IMR-90 (cell line): ENCODE results near the gene ABCG8. TPM values are rescaled to one million over a fixed set of nuclear protein-coding genes. Genes with fewer than 3 reads are reported as not detected.

Experiments
- ATAC-seq: fragments of 200-7000 bp; cut with Tn5 transposase; 2 replicates; pipeline ENCODE4 v1.9.1; 2020; ENCODE audit warnings: low read depth, mild to moderate bottlenecking, moderate library complexity
- BruUV-seq: library from RNA; stranded (reverse); fragments of 400-500 nt; replicated peaks from 2 replicates; lab custom pipeline; 2021; lab: Mats Ljungman, UMichigan
- CTCF ChIA-PET: fragments of 300-600 bp; formaldehyde crosslinking; extraction: SDS; loops from one replicate; lab custom pipeline; 2021; ENCODE audit warnings: antibody characterized with exemption; lab: Yijun Ruan, JAX
- POLR2A ChIA-PET: fragments of 300-600 bp; sonication (Branson Sonifier 250); formaldehyde crosslinking; loops from one replicate; lab custom pipeline; 2022; ENCODE audit warnings: antibody characterized with exemption; ENCODE audit not compliant: unreplicated experiment; lab: Charles Lee
- DNase-seq: peaks from one replicate; pipeline ENCODE4 v3.0.0; 2013
- H2AFZ ChIP-seq: replicated peaks from 2 replicates; pipeline ENCODE3; 2013; ENCODE audit warnings: low read length, mild to moderate bottlenecking; ENCODE audit not compliant: poor library complexity
- H2AK5ac ChIP-seq: 2 replicates; pipeline ENCODE4 v1.6.1; 2013; ENCODE audit warnings: low read depth, low read length, inconsistent platforms
- H2AK9ac ChIP-seq: replicated peaks from 2 replicates; pipeline ENCODE3; 2013; ENCODE audit warnings: mild to moderate bottlenecking, low read depth, low read length, moderate library complexity; ENCODE audit not compliant: poor library complexity
- H2BK120ac ChIP-seq: 2 replicates; pipeline ENCODE4 v1.6.1; 2013; ENCODE audit warnings: low read depth, low read length, inconsistent platforms
- H2BK15ac ChIP-seq: 3 replicates; pipeline ENCODE4 v1.6.1; 2013; ENCODE audit warnings: low read depth, low read length, inconsistent platforms
- H2BK20ac ChIP-seq: 2 replicates; pipeline ENCODE4 v1.6.1; 2013; ENCODE audit warnings: low read depth, mild to moderate bottlenecking, inconsistent platforms, low read length, moderate library complexity
- H2BK5ac ChIP-seq: 2 replicates; pipeline ENCODE4 v1.6.1; 2013; ENCODE audit warnings: mild to moderate bottlenecking, low read depth, low read length, inconsistent platforms; ENCODE audit not compliant: poor library complexity, severe bottlenecking
- H3K14ac ChIP-seq: replicated peaks from 2 replicates; pipeline ENCODE4 v1.6.1; 2013; ENCODE audit warnings: low read depth, low read length, inconsistent platforms
- H3K18ac ChIP-seq: 2 replicates; pipeline ENCODE4 v1.6.1; 2013; ENCODE audit warnings: low read depth, low read length, control low read depth
- H3K23ac ChIP-seq: 2 replicates; pipeline ENCODE4 v1.6.1; 2013; ENCODE audit warnings: low read depth, low read length, inconsistent platforms
- H3K27ac ChIP-seq: 2 replicates; pipeline ENCODE4 v1.5.1; 2013; ENCODE audit warnings: mild to moderate bottlenecking, control low read depth, low read length; ENCODE audit not compliant: insufficient read depth
- H3K27me3 ChIP-seq: 2 replicates; pipeline ENCODE4 v1.6.1; 2013; ENCODE audit warnings: low read length; ENCODE audit not compliant: control insufficient read depth, insufficient read depth
- H3K36me3 ChIP-seq: 2 replicates; pipeline ENCODE4 v1.6.1; 2013; ENCODE audit warnings: low read length, mixed read lengths; ENCODE audit not compliant: control insufficient read depth, insufficient read depth
- H3K4ac ChIP-seq: 2 replicates; pipeline ENCODE4 v1.6.1; 2013; ENCODE audit warnings: low read depth, low read length, inconsistent platforms
- H3K4me1 ChIP-seq: 2 replicates; pipeline ENCODE4 v1.6.1; 2013; ENCODE audit warnings: low read length, mixed read lengths; ENCODE audit not compliant: control insufficient read depth, insufficient read depth
- H3K4me2 ChIP-seq: 2 replicates; pipeline ENCODE4 v1.6.1; 2013; ENCODE audit warnings: low read depth, mild to moderate bottlenecking, control low read depth, low read length, moderate library complexity
- H3K4me3 ChIP-seq: 2 replicates; pipeline ENCODE4 v1.5.1; 2013; ENCODE audit warnings: low read depth, mild to moderate bottlenecking, control low read depth, low read length, moderate library complexity; ENCODE audit not compliant: insufficient read depth
- H3K56ac ChIP-seq: 2 replicates; pipeline ENCODE4 v1.6.1; 2013; ENCODE audit warnings: low read length, inconsistent platforms; ENCODE audit not compliant: insufficient read depth; ENCODE audit errors: extremely low read depth
- H3K79me1 ChIP-seq, 2 experiments: 2 replicates each; pipeline ENCODE4 v1.6.1; 2013; ENCODE audit warnings: low read length in 2 of 2, inconsistent platforms in 1 of 2, low read depth in 1 of 2
- H3K9ac ChIP-seq: 2 replicates; pipeline ENCODE4 v1.6.1; 2013; ENCODE audit warnings: low read depth, low read length, control low read depth
- H3K9me1 ChIP-seq: 2 replicates; pipeline ENCODE4 v1.6.1; 2013; ENCODE audit warnings: low read length, inconsistent platforms; ENCODE audit not compliant: insufficient read depth
- H3K9me3 ChIP-seq: 2 replicates; pipeline ENCODE4 v1.6.1; 2013; ENCODE audit warnings: low read length; ENCODE audit not compliant: control insufficient read depth, insufficient read depth
- H4K20me1 ChIP-seq: 2 replicates; pipeline ENCODE4 v1.6.1; 2013; ENCODE audit warnings: low read length, inconsistent platforms; ENCODE audit not compliant: insufficient read depth
- H4K5ac ChIP-seq: 2 replicates; pipeline ENCODE4 v1.6.1; 2013; ENCODE audit warnings: mild to moderate bottlenecking, low read depth, low read length, control low read depth
- H4K8ac ChIP-seq, 2 experiments: 2 replicates each; pipeline ENCODE4 v1.6.1; 2013; ENCODE audit warnings: low read depth in 2 of 2, low read length in 2 of 2, control low read depth in 1 of 2, inconsistent platforms in 1 of 2
- H4K91ac ChIP-seq: 2 replicates; pipeline ENCODE4 v1.6.1; 2013; ENCODE audit warnings: low read depth, low read length, inconsistent platforms; ENCODE audit not compliant: insufficient read depth
- BHLHE40 ChIP-seq: fragments of 150-350 bp; IDR thresholded peaks from 2 replicates; pipeline ENCODE4 v1.6.1; 2016; ENCODE audit warnings: mild to moderate bottlenecking, low read depth, low read length
- CEBPB ChIP-seq: IDR thresholded peaks from 2 replicates; pipeline ENCODE4 v1.6.1; 2012; ENCODE audit warnings: low read depth, low read length, improper control_type of control experiment
- CHD1 ChIP-seq: IDR thresholded peaks from 2 replicates; pipeline ENCODE4 v1.6.1; 2012; ENCODE audit warnings: low read depth, low read length, improper control_type of control experiment
- FOS ChIP-seq: fragments of 150-350 bp; IDR thresholded peaks from 2 replicates; pipeline ENCODE4 v1.6.1; 2016; ENCODE audit warnings: low read depth, low read length
- MAFK ChIP-seq: IDR thresholded peaks from 2 replicates; pipeline ENCODE4 v1.6.1; 2012; ENCODE audit warnings: low read depth, low read length, improper control_type of control experiment
- MAZ ChIP-seq: IDR thresholded peaks from 2 replicates; pipeline ENCODE4 v1.6.1; 2012; ENCODE audit warnings: low read depth, mild to moderate bottlenecking, low read length, improper control_type of control experiment, moderate library complexity, borderline replicate concordance
- MXI1 ChIP-seq: IDR thresholded peaks from 2 replicates; pipeline ENCODE4 v1.6.1; 2012; ENCODE audit warnings: low read depth, mild to moderate bottlenecking, low read length, moderate library complexity, borderline replicate concordance
- NFE2L2 ChIP-seq: fragments of 150-350 bp; IDR thresholded peaks from 2 replicates; pipeline ENCODE4 v1.6.1; 2016; ENCODE audit warnings: low read depth, mild to moderate bottlenecking, low read length
- POLR2A ChIP-seq: IDR thresholded peaks from 2 replicates; pipeline ENCODE4 v1.6.1; 2012; ENCODE audit warnings: mild to moderate bottlenecking, low read depth, low read length
- RAD21 ChIP-seq: IDR thresholded peaks from 2 replicates; pipeline ENCODE4 v1.6.1; 2012; ENCODE audit warnings: low read length, improper control_type of control experiment
- RCOR1 ChIP-seq: IDR thresholded peaks from 2 replicates; pipeline ENCODE4 v1.6.1; 2012; ENCODE audit warnings: mild to moderate bottlenecking, low read length, improper control_type of control experiment; ENCODE audit not compliant: insufficient replicate concordance
- RFX5 ChIP-seq: IDR thresholded peaks from 2 replicates; pipeline ENCODE4 v1.8.0; 2012; ENCODE audit warnings: low read depth, mild to moderate bottlenecking, low read length, moderate library complexity
- SMC3 ChIP-seq: fragments of 150-350 bp; IDR thresholded peaks from 2 replicates; pipeline ENCODE4 v1.6.1; 2016; ENCODE audit warnings: low read depth, mild to moderate bottlenecking, antibody characterized with exemption, low read length, moderate library complexity
- WGBS, 2 experiments: methylation state at CpG; one replicate each; pipeline versions ENCODE4 v1.1.5 to v1.1.7; 2013; ENCODE audit warnings: missing lambda C conversion rate in 2 of 2; ENCODE audit not compliant: insufficient read length in 1 of 2; ENCODE audit errors: extremely low coverage in 2 of 2; 5-methylcytosine and 5-hydroxymethylcytosine counted together
- dilution Hi-C: fragments of 300-500 bp; cut with HindIII; formaldehyde crosslinking; loops from one replicate; pipeline ENCODE4 v1.14.3; 2018; ENCODE audit warnings: low sequenced_read_pairs; ENCODE audit not compliant: unreplicated experiment
- in situ Hi-C: fragments of 300-500 bp; cut with MboI; formaldehyde crosslinking; loops from 3 replicates; pipeline ENCODE4 v1.14.3; 2019; ENCODE audit warnings: low sequenced_read_pairs, inconsistent platforms, mixed read lengths
- intact Hi-C: fragments of 100-400 bp; cut with micrococcal nuclease; formaldehyde crosslinking; loops from 2 replicates; pipeline ENCODE4 v1.10.0; 2022
- polyA plus RNA-seq, 3 experiments: library from polyadenylated mRNA; depleted of rRNA; stranded (reverse); fragments of >200 nt; gene quantifications; 2 replicates each; pipeline ENCODE4 v1.2.3, GENCODE V29; 2012; ENCODE audit warnings: low replicate concordance in 1 of 3
- total RNA-seq: library from RNA; depleted of rRNA; stranded (reverse); fragments of >200 nt; gene quantifications from 2 replicates; pipeline ENCODE4 v1.2.3, GENCODE V29; 2012
- TF ChIP-seq, protein P1 (sequence below): fragments of 150-350 bp; IDR thresholded peaks from 2 replicates; pipeline ENCODE4 v1.6.1; 2017; ENCODE audit warnings: mild to moderate bottlenecking, antibody characterized with exemption, low read length, low read depth
- TF ChIP-seq, protein P2 (sequence below): fragments of 150-350 bp; IDR thresholded peaks from 2 replicates; pipeline ENCODE4 v1.6.1; 2016; ENCODE audit warnings: low read depth, mild to moderate bottlenecking, low read length, moderate library complexity, borderline replicate concordance
- TF ChIP-seq, protein P3 (sequence below): conservative IDR thresholded peaks from 2 replicates; pipeline ENCODE4 v1.5.1; 2012; ENCODE audit warnings: mild to moderate bottlenecking, low read depth, low read length, improper control_type of control experiment

The ABCG8 gene
- total and polyA plus RNA-seq, 2 of the 4 experiments (the other 2 are of a cell fraction): not detected

DNA sequence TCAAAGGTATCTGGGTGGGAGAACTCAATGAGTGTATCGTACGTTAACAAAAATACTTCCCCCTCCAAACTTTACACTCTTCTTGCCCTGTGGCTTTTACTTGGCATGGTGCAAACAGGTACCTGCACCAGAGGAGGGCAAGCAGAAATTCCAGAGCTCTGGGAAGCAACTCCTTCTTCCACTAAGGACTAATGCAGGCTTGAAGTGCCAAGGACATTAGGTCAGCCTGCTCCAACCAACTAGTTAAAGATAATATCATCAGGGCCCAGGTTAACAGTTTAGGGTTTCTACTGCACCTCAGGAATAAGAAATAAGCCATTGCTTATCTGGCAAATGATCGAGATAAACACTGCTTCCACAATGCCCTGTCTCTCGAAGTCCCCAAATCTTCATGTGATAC lies 86.7 kb downstream of the ABCG8 start:
- H3K79me1 ChIP-seq: peaks cover 0 to 2% of the 10 kb centered on the region in 2 experiments; a peak in 1 of 4 replicates
- H2BK15ac ChIP-seq: no peak overlapping the region
- no peaks in the 10 kb centered on the region for H3K9me3 ChIP-seq
- no peak overlapping the region for H2BK120ac ChIP-seq
- H4K20me1 ChIP-seq: no peaks in the 10 kb centered on the region
- H3K4me2 ChIP-seq: no peak overlapping the region
- H3K4me3 ChIP-seq: no peak overlapping the region
- no peak overlapping the region for H3K27ac ChIP-seq
- ChIA-PET POLR2A (no interaction called here), CTCF (no interaction called here)
- H3K9ac ChIP-seq: no peak overlapping the region
- no peak overlapping the region for H3K14ac ChIP-seq
- H3K36me3 ChIP-seq: peaks cover 15% of the 10 kb centered on the region
- no peak overlapping the region for H3K23ac ChIP-seq
- H3K18ac ChIP-seq: no peak overlapping the region
- H2AK9ac ChIP-seq: no peak overlapping the region
- BruUV-seq: no TSS peak
- TF ChIP-seq RFX5: no peak
- TF ChIP-seq POLR2A: no peak
- TF ChIP-seq MAFK: no peak
- no peak for TF ChIP-seq RCOR1
- TF ChIP-seq, protein P1, sequence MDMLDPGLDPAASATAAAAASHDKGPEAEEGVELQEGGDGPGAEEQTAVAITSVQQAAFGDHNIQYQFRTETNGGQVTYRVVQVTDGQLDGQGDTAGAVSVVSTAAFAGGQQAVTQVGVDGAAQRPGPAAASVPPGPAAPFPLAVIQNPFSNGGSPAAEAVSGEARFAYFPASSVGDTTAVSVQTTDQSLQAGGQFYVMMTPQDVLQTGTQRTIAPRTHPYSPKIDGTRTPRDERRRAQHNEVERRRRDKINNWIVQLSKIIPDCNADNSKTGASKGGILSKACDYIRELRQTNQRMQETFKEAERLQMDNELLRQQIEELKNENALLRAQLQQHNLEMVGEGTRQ: no peak
- TF ChIP-seq RAD21: no peak
- no peak for TF ChIP-seq CHD1
- TF ChIP-seq MAZ: no peak
- TF ChIP-seq, protein P2, sequence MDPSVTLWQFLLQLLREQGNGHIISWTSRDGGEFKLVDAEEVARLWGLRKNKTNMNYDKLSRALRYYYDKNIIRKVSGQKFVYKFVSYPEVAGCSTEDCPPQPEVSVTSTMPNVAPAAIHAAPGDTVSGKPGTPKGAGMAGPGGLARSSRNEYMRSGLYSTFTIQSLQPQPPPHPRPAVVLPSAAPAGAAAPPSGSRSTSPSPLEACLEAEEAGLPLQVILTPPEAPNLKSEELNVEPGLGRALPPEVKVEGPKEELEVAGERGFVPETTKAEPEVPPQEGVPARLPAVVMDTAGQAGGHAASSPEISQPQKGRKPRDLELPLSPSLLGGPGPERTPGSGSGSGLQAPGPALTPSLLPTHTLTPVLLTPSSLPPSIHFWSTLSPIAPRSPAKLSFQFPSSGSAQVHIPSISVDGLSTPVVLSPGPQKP: no peak
- TF ChIP-seq CEBPB: no peak
- TF ChIP-seq, protein P3, sequence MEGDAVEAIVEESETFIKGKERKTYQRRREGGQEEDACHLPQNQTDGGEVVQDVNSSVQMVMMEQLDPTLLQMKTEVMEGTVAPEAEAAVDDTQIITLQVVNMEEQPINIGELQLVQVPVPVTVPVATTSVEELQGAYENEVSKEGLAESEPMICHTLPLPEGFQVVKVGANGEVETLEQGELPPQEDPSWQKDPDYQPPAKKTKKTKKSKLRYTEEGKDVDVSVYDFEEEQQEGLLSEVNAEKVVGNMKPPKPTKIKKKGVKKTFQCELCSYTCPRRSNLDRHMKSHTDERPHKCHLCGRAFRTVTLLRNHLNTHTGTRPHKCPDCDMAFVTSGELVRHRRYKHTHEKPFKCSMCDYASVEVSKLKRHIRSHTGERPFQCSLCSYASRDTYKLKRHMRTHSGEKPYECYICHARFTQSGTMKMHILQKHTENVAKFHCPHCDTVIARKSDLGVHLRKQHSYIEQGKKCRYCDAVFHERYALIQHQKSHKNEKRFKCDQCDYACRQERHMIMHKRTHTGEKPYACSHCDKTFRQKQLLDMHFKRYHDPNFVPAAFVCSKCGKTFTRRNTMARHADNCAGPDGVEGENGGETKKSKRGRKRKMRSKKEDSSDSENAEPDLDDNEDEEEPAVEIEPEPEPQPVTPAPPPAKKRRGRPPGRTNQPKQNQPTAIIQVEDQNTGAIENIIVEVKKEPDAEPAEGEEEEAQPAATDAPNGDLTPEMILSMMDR: no peak
- TF ChIP-seq MXI1: no peak
- TF ChIP-seq SMC3: no peak
- no peak for TF ChIP-seq BHLHE40
- TF ChIP-seq FOS: no peak
- TF ChIP-seq NFE2L2: no peak
- dilution Hi-C loops (no loop called here), in situ Hi-C loops (no loop called here), intact Hi-C loops (loop anchor here (5.0 kb wide), 1 partner anchor 37 kb away; no protein-coding TSS in a partner anchor)
- H4K8ac ChIP-seq: no peak overlapping the region
- no peak overlapping the region for H3K56ac ChIP-seq
- H2AK5ac ChIP-seq: no peak overlapping the region
- no peaks in the 10 kb centered on the region for H3K27me3 ChIP-seq
- H3K4ac ChIP-seq: no peak overlapping the region
- no peak for DNase-seq
- no peak overlapping the region for H2BK5ac ChIP-seq
- ATAC-seq: no peak
- no peak overlapping the region for H2AFZ ChIP-seq
- H4K5ac ChIP-seq: no peak overlapping the region
- H2BK20ac ChIP-seq: no peak overlapping the region
- no peaks in the 10 kb centered on the region for H3K4me1 ChIP-seq
- no peaks in the 10 kb centered on the region; the same call in 1 of the 2 replicates for H3K9me1 ChIP-seq
- no CpG with 5 or more reads among the region's 4 CpGs for WGBS, 2 experiments
- no peak overlapping the region for H4K91ac ChIP-seq
